ENCODE data around the gene PCED1B.

PCED1B gene

GRCh38 chr12:47234576-47235141, 155.2 kb downstream of the PCED1B start:
- DNase-seq (ENCODE audit: low read depth) = no peak

GRCh38 chr12:47235258-47236040, 156.0 kb downstream of the PCED1B start:
- DNase-seq (ENCODE audit: low read depth) = no peak

GRCh38 chr12:47236109-47236714, 156.8 kb downstream of the PCED1B start:
- DNase-seq (ENCODE audit: low read depth) = no peak

GRCh38 chr12:47237751-47238211, 158.4 kb downstream of the PCED1B start:
- DNase-seq (ENCODE audit: low read depth) = no peak

- DNase-seq (ENCODE audit: low read depth) = no peak
Measured at GRCh38 chr12:47238669-47239114, 159.3 kb downstream of the PCED1B start.

- no peak for DNase-seq (ENCODE audit: low read depth)
Measured at GRCh38 chr12:47242426-47242825, 163.0 kb downstream of the PCED1B start.

- no peak for DNase-seq (ENCODE audit: low read depth)
Measured at GRCh38 chr12:47244835-47245234, 165.4 kb downstream of the PCED1B start.

- no peak for DNase-seq (ENCODE audit: low read depth)
Measured at GRCh38 chr12:47245623-47246022, 166.2 kb downstream of the PCED1B start.

GRCh38 chr12:47247418-47247817, 168.0 kb downstream of the PCED1B start:
- no peak for DNase-seq (ENCODE audit: low read depth)

GRCh38 chr12:47249082-47249481, 169.7 kb downstream of the PCED1B start:
- DNase-seq (ENCODE audit: low read depth) = no peak

GRCh38 chr12:47249719-47250357, 170.4 kb downstream of the PCED1B start:
- DNase-seq (ENCODE audit: low read depth) = no peak

- DNase-seq (ENCODE audit: low read depth) = no peak
Measured at GRCh38 chr12:47251919-47252318, 172.5 kb downstream of the PCED1B start.

- DNase-seq (ENCODE audit: low read depth) = no peak
Measured at GRCh38 chr12:47264951-47265350, 185.5 kb downstream of the PCED1B start.

- no peak for DNase-seq (ENCODE audit: low read depth)
Measured at GRCh38 chr12:47265391-47265790, 186.0 kb downstream of the PCED1B start.

GRCh38 chr12:47267571-47267970, 188.2 kb downstream of the PCED1B start:
- DNase-seq (ENCODE audit: low read depth) = no peak

- DNase-seq (ENCODE audit: low read depth) = no peak
Measured at GRCh38 chr12:47268501-47269454, 189.4 kb downstream of the PCED1B start.

GRCh38 chr12:47269916-47270315, 190.5 kb downstream of the PCED1B start:
- no peak for DNase-seq (ENCODE audit: low read depth)

GRCh38 chr12:47270782-47271664, 191.6 kb downstream of the PCED1B start:
- DNase-seq (ENCODE audit: low read depth) = no peak

- no peak for DNase-seq (ENCODE audit: low read depth)
Measured at GRCh38 chr12:47271800-47272239, 192.4 kb downstream of the PCED1B start.

- DNase-seq (ENCODE audit: low read depth) = no peak
Measured at GRCh38 chr12:47272412-47273190, 193.2 kb downstream of the PCED1B start.
